Activated CD4-positive, alpha-beta T cell treated with anti-CD3 and anti-CD28 coated beads, Interleukin-10, Interleukin-2, amounts not matched to agents 100 ng/mL and 50 ng/mL, durations not matched to agents 16 hours and 8 hours (primary cell): Measurements from ENCODE around the gene GSTA2.
"Not testable (repeated sequence)": the region's sequence is repeated elsewhere in the genome, so short reads cannot be mapped to it uniquely, and the experiment has no call there.

ENCODE experiments used
- DNase-seq: peaks from one replicate; pipeline ENCODE4 v3.0.0-alpha.2; 2020

Gene GSTA2

DNA sequence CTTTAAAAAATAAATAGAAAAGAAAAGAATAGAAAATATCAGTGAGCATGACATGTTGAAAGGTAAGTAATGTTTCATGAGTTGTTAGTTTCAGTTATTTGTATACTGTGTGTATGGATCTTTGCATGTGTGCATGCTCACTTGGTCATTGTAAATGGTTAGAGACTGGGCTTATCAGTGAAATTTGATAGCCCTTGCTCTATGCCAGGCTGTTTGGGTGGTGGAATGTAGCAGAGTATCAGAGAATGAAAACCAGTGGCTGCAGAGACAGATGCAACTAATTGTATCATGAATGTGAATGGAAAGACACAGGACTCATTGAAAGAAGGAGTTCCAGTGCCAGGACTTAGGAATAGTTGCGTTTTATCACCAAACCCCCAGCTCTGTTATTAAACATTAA, 4.2 kb downstream of the GSTA2 start:
- DNase-seq: no peak

DNA sequence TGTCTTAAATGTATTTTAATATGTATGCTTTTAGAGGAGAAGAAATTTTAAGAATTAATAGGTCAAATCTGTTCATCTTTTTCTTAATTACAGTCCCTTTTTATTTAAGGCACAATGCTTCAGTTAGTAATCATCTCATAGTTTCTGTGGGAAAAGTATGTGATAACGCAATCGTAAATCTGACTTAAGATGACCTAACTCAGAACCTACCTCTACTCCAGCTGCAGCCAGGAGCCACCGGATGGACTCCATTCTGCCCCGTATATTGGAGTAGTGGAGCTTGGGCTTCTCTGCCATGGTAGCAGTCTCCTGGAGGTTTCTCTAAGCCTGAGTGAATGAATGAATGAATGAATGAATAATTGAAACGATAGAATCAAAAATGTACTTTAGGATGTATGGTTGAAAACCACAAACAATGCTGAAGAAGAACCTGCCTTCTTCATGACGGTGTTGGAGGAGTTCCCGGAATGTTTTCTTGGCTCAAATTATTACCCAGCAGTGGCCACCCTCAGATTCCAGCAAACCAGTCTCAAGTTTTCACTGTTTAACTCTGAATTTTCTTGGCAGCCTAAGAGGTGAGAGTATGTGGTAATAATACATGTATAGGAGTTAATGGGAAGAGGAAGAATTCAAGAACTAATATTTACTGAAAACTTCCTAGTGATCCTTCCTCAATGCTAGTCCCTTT, 5.5 kb downstream of the GSTA2 start:
- not testable (repeated sequence) for DNase-seq

DNA sequence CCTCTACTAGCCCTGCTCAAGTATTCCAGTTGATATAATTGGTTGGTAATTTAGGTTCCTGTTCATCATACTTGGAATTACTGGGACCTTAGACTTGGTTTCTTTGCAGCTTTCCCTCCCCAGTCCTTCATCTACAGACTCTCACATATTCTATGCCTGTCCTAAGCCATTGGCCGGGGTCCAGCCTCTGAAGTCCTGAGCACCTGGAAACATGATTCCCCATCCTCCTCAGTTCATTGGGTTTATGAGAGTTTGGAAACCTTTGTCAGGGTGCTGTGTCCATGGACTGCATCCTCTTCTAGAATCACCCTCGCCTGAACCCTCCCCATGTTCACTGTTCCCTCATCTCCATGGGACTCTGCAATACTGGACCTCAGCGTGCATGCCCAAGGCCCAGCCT, 8.8 kb downstream of the GSTA2 start:
- DNase-seq: no peak

DNA sequence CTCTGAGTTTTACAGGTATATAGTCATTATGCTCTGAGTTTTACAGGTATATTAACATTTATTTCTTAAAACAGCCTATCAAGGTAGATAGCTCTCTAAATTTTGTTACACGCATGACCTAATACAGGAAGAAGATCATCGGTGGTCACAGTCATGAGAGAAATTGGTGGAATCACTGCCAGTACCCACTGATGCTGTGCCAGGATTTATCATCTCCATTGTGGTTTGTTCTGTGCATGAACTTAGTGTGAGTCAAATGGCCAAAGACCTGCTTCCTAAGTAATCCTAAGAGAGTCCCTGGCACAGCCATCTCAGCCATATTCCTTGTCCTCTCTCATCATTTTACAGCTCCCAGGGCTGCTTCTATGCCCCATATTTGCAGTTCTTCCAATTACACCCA, 10.1 kb downstream of the GSTA2 start:
- DNase-seq: not testable (repeated sequence)

DNA sequence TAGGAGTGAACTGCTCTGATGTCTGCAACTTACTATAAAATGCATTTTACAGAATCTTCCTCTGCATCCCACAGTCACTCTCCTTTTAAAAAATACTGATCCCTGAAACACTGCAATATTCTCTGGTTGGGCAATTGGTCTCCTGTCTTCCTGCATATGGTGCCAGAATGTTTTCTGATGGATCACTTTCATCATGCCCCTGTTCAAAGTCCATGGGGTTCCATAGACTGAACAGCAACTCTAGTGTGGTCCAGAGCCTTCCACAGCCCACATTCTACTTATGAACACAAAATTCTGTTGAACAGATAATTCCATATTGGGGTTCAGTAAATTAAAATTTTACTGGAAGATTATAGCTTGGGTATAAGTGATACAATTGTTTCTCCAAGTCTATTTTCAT, 11.0 kb downstream of the GSTA2 start:
- DNase-seq: no peak

DNA sequence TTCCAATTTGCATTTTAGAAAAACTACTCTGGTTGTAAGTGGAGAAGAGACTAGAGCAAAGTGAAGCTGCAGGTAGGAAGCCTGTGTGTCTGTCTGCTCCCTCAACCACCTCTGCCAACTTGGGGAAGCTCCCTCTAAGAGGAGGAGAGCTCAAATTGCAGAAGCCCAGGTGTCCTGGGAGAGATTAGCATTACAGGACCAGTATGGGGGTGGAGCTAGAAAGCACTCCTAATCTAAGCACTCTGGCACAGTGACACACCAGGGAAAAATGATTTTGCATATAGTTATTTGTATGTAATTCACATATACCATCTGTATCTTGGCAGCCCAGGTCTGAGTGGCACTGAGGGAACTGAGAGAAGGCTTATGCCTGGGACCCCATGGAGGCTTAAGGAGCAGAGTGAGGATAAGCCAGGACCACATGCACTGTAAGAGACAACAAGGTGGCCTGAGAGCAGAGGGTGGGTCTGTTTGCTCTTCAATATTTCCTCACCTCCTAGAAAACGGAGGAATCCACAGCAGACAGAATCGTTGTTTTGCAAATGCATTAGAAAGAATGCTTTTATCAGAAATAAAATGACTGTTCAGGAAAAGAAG, 13.6 kb downstream of the GSTA2 start:
- DNase-seq: no peak

DNA sequence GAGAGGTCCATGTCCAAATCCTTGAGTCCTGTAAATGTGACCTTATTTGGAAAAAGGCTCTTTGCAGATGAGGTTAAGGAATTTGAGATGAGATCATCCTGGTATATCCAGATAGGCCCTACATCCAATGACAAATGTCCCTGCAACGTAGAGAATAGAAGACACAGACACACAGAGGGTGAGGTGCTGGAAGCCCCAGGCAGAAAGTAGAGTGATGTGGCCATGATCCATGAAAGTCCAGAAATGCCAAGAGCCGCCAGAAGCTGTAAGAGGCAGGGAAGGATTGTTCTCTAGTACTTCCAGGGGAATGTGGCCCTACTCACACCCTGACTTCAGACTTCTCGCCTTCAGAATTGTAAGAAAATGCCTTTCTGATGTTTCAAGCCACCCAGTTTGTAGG, 16.0 kb downstream of the GSTA2 start:
- DNase-seq: not testable (repeated sequence)

DNA sequence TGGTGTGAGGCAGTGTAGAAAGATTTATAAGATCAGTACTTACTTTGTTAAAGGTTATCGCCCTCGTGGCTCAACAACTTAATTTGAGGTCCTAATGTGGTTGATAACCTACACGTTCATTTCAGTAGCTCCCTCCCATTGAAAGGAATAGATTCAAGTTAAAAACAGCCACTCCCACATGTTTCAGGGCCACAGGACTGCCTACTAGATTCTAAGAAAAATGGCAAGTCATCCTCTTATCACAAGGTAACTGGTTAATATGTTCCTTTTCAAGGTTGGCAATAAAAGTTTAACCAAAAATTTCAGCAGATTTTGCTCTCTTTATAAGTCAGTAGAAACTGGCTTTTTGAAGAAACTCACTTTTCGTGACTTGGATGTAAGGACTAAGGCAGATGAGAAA, 17.1 kb downstream of the GSTA2 start:
- no peak for DNase-seq

DNA sequence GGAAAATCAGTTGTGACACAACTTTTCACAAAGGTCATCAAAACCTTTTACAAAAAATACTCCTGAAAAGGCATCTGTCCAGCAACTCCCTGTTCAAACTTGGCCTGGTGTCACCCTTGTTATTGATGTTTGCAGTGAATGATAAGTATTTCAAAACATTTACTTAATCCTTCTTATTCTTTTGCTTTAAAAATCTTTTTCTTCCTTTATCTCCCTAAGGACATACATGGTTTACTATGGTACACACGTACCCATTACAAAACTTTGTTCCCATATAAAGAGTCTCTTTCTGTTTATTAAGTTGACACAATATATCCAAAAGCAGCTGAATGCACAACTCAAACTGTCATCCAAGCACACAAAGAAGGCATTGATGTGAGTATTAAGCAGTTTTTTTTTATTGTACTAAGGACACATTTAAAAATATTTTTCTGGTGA, 17.5 kb downstream of the GSTA2 start:
- DNase-seq: no peak

DNA sequence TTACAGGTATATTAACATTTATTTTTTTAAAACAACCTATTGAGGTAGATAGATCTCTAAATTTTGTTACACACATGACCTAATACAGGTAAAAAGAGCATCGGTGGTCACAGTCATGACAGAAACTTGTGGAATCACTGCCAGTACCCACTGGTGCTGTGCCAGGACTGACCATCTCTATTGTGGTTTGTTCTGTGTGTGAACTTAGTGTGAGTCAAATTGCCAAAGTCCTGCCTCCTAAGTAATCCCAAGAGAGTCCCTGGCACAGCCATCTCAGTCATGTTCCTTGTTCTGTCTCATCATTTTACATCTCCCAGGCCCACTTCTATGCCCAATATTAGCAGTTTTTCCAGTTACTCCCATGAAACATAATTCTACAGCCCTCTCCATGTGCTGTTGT, 21.4 kb downstream of the GSTA2 start:
- no peak for DNase-seq

DNA sequence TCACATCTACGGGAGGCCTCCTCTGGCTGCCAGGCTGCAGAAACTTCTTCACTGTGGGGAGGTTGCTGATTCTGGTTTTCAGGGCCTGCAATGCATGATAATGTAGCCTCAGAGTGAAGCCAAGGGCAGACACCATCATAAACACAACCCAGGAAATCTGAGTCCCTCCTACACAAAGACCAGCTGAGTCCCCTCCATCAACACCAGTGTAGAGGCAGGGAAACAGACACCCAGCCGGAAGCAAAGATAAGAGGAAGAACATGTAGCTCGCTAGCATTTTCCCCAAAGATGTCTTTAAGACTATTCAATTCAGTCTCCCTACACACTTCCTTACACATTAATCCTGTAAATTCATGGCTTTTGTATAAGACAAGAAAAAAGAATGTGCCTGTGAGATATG, 23.6 kb downstream of the GSTA2 start:
- DNase-seq: no peak

DNA sequence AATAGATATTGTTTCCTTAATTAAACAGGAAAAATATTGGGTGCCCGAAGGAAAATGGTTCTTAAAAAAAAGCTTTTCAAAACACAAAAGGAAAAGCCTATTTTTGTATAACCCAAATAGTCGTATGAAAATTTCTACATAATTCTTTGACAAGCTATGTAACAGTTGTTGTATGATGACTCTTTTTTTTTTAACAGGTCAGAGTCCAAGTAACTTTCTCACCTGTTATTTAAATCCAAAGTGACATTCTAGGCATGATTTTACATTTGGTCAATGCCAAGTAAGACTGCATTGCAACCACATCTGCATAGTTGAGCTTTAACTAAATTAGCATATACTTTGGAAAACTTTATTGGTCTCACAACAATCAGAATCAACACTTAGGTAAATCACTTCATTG, 24.1 kb downstream of the GSTA2 start:
- DNase-seq: no peak

DNA sequence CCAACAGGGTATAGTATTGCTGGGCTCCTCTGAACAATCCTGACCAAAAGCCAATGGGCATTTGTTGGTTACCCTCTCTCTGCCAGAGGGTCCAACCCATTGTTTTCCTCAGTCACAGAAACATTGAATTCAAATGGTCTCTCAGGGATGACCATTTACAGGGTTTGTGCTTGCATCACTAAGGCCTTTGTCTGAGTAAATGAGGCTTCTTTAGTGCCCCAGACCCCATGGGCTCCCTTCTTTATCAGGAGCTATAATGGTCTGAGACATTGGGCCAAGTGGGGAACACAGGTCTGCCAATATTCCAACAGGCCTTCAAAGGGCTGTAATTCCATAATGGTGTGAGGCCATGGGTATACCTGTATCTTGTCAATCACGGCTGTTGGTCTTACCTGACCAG, 27.1 kb downstream of the GSTA2 start:
- DNase-seq: no peak

DNA sequence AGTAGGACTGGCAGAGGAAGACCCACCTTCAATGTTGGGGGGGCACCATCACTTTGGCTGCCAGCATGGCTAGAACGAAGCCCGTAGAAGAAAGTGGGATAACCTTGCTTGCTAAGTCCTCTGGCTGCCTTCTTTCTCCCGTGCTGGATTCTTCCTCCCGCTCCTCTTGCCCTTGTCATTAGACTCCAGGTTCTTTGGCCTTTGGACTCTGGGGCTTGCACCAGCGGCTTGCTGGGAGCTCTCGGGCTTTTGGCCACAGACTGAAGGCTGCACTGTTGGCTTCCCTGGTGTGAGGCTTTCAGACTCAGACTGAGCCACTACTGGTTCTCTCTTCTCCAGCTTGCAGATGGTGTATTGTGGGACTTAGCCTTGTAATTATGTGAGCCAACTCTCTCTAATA, 28.2 kb downstream of the GSTA2 start:
- no peak for DNase-seq

DNA sequence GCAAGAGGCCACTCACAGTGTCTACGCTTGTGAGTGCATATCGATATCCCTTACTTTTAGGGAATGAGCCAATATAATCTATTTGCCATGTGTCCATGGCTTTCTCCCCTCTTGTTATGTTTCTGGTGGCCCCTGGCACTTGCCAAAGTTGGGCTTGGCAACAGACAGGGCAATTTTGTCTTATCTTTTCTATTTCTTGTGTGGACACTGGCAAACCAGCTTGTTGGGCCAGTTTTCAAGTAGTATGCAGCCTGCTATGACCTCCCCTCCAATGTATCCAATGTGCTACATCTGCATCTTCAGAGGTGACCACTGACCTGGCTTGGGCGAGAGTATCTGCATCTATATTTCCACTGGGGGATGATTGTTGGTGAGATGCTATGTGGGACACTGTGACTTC, 29.2 kb downstream of the GSTA2 start:
- no peak for DNase-seq

DNA sequence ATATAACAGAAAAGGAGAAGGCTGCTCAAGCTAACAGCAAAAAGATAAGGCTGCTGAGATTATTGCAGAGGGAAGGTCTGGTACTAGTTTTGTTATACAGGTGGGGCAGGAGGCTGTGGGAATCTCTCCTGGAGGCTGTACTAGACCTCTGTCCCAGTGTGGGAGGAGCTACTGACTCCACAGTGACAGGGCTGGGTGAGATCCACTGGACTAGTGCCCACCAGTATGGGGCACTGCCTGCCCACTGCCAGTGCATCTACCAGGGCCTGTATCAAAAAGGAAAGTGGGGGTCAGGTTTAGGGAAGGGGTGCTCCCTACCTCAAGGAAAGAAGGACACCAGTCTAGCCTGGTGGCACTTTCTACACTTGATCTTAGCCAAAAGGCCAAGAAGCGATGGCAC, 30.1 kb downstream of the GSTA2 start:
- no peak for DNase-seq

DNA sequence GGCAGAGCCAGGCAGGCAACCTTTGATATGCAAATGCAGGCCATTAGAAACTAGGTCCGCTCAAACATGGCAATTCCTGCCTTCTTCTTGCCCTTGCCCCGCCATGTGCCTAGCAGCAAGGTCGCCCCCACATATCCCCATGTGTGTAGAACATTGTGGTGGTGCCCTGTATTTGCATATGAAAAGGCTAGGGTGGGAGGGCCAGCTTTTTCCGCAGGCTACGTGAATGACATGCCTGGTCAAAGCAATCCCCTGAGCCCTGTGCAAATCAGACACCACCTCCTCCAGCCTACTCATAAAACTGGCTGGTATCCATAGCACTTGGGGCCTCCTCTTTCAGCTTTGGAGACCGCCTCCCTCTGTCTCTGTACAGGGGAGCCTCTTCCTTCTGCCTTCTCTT, 31.6 kb downstream of the GSTA2 start:
- DNase-seq: no peak

DNA sequence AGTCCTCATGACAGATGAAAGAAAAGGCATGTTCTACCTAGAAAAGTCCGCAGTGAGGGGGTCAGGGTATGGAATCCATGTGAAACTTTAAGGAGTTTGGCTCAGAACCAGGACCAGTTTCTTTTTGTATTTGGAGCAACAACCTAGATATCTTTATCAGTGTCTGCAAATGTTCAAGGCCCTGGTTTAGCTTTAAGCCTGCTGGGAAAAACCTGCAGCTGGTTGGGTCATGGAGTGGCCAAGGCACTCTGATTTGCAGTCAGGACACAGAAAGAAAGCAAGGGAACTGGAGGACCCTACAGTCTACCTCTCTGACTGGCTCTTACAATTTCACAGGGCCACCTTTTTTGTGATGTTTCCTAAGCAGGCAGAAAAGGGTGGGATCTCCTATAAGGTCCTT, 33.7 kb downstream of the GSTA2 start:
- no peak for DNase-seq

DNA sequence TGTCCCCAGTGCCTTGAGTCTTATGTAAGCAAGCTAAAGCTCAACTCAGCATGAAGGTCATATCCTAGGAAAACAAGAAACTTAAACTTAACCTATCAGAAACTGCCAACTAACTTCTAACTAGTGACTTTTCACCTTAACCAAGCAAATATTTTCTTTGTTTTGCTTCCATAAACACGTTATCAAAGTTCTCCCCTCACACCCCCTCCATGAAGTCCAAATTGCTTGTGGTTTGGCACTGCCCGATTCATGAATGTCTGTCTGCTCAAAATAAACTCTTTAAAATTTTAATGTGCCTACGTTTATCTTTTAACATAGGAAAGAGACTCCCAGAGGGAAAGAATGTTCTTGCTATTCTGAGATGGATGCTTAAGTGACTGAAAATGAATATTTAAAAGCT, 34.9 kb downstream of the GSTA2 start:
- DNase-seq: no peak

DNA sequence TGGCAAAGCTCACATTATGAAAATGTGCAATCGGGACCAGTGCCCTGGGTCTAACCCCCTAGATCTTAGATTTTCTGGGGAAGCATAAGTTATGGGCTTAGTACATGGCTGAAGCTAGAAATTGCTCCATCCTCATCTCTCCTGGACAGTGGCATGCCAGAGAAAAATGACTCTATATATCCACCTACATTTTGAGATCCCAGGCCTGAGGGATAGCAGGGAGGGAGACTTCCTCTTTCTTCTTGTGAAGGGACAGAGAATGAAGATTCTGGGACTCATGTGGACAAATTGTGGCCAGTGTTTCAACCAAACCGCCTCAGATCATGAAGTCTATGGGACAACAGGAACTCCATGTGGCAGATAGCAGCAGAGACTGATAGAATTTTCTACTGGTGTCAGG, 35.4 kb downstream of the GSTA2 start:
- DNase-seq: no peak

DNA sequence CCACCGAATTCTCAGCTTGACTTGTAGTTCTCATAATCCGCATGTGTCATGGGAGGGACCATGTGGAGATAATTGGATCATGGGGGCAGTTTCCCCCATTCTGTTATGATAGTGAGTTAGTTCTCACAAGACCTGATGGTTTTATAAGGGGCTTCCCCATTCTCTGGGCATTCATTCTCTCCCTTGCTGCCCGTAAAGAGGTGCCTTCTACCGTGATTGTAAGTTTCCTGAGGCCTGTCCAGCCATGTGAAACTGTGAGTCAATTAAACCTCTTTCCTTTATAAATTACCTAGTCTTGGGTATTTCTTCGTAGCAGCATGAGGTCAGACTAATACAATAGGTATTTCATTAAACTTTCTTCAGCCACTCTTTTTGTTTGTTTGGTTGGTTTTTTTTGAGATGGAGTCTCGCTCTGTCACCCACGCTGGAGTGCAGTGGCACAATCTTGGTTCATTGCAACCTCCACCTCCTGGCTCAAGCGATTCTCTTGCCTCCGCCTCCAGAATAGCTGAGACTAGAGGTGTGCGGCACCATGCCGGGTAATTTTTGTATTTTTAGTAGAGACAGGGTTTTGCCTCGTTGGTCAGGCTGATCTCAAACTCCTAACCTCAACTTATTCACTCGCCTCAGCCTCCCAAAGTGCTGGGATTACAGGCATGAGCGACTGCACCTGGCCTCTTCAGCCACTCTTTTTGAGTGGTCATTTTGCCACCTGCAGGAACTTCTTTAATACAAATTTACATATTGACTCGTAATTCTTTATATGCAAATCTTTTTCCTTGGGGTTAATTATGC, 36.3 kb downstream of the GSTA2 start:
- no peak for DNase-seq

DNA sequence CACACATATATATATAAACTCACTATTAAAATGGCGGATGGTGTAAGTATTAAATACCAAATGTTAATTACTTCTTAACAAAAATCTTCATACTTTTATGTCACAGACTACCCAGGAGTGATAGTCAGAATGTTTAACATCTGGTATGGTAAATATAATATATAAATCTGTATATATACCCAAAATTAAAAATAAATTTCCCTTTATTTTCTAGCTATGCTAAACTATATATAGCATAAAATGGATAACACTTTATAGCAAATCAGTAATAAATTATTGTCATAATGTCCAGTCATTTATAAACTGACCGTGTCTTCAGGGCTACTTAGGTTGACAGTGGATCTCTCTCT, 37.1 kb downstream of the GSTA2 start:
- no peak for DNase-seq

DNA sequence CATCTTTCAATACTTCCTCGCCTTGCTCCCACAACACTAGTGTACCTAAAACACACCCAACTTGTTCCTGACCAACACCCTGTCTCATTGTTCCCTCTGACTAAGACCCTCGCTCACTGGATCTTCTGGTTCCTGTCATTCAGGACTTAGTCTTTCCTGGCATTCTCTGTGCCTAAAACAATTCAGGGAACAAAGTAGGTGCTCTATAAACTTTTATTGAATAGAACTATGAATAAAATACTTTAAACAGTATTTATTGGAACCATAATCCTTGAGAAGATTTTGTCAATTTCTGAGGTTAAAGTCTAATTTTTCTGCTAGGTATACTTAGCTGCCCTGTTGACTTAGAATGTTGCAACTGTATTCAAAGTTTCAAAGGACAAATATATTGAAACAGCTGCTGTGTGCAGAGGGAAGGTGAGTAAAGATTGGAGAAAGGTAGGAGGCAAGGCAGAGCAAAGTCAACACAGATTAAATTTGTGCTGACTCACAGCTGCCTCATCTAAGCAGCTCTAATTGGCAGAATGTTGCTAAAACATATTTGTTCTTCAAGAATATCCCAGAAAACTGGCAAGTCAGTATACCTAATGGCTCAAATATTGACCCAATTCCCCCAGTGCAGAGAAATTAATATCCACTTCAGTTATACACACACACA, 37.6 kb downstream of the GSTA2 start:
- no peak for DNase-seq

DNA sequence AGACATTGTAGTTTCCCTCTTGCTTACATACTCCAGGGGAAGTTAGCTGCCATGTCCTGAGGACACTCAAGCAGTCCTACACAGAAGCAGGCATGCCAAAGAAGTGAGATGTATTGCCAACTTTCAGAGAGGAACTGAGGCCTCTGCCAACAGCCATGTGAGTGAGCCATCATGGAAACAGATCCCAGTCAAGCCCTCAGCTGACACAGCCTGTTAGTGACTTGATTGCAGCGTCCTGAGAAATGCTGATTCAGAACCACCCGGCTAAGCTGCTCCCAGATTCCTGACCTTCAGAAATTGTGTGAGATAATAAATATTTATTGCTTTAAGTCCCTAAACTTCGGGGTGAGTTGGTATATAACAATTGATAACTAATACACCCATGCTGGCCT, 38.1 kb downstream of the GSTA2 start:
- DNase-seq: no peak
